Activated B cell treated with CpG ODN at 0.5 μM for 24 hours (primary cell): ENCODE data around the gene NOS1AP. TPM values are rescaled to one million over a fixed set of nuclear protein-coding genes. Genes with fewer than 3 reads are reported as not detected.
"Not testable (repeated sequence)": the region's sequence is repeated elsewhere in the genome, so short reads cannot be mapped to it uniquely, and the experiment has no call there.

Experiments
- ATAC-seq: fragments of 200-7000 bp; cut with Tn5 transposase; one replicate; pipeline ENCODE4 v1.10.0; 2021; ENCODE audit warnings: low read depth, mild to moderate bottlenecking, moderate library complexity
- CTCF ChIA-PET: fragments of 350-600 bp; sonication (Branson Sonifier 250); formaldehyde crosslinking; loops from one replicate; lab custom pipeline; 2021; ENCODE audit warnings: antibody characterized with exemption; lab: Charles Lee
- POLR2A ChIA-PET: fragments of 350-600 bp; sonication (Branson Sonifier 250); formaldehyde crosslinking; loops from one replicate; lab custom pipeline; 2021; ENCODE audit warnings: antibody characterized with exemption; lab: Charles Lee
- DNase-seq: peaks from one replicate; pipeline ENCODE4 v3.0.0; 2022
- H3K27ac Mint-ChIP-seq: one replicate; pipeline ENCODE4 v1.8.0; 2020; ENCODE audit warnings: mixed read lengths
- H3K27me3 Mint-ChIP-seq: one replicate; pipeline ENCODE4 v1.8.0; 2021; ENCODE audit warnings: mixed read lengths
- H3K36me3 Mint-ChIP-seq: one replicate; pipeline ENCODE4 v1.8.0; 2021; ENCODE audit warnings: low read depth, mixed read lengths
- H3K4me1 Mint-ChIP-seq: one replicate; pipeline ENCODE4 v1.8.0; 2021; ENCODE audit warnings: mixed read lengths
- H3K4me3 Mint-ChIP-seq: one replicate; pipeline ENCODE4 v1.8.0; 2020; ENCODE audit warnings: mild to moderate bottlenecking, mixed read lengths
- H3K9me3 Mint-ChIP-seq: one replicate; pipeline ENCODE4 v1.8.0; 2020; ENCODE audit warnings: mixed read lengths
- CTCF ChIP-seq: fragments of 200-600 bp; IDR thresholded peaks from one replicate; pipeline ENCODE4 v1.8.0; 2022; ENCODE audit warnings: antibody characterized with exemption, mild to moderate bottlenecking
- intact Hi-C: fragments of 100-400 bp; cut with micrococcal nuclease; formaldehyde crosslinking; loops from one replicate; pipeline ENCODE4 v1.15.1; 2024
- total RNA-seq: library from RNA; stranded (reverse); gene quantifications from 2 replicates; pipeline ENCODE4 v1.2.3, GENCODE V29; 2022

Gene NOS1AP
- total RNA-seq, 1 donor from 2014 or later = not detected

- peaks cover 31% of the 10 kb centered on the region for H3K27me3 Mint-ChIP-seq
- TF ChIP-seq CTCF = no peak
- ATAC-seq (no peak), DNase-seq (no peak)
- no peak overlapping the region for H3K27ac Mint-ChIP-seq
- CTCF ChIA-PET = no interaction called here
- H3K4me3 Mint-ChIP-seq = no peak overlapping the region
- H3K9me3 Mint-ChIP-seq = no peaks in the 10 kb centered on the region
- intact Hi-C loops = no loop called here
- no peaks in the 10 kb centered on the region for H3K36me3 Mint-ChIP-seq
- no peaks in the 10 kb centered on the region for H3K4me1 Mint-ChIP-seq
- POLR2A ChIA-PET = no interaction called here
These were observed 98.8 kb downstream of the NOS1AP start for GRCh38 chr1:162168261-162168660.

GRCh38 chr1:162169031-162169790 is 99.7 kb downstream of the NOS1AP start:
- Mint-ChIP-seq H3K36me3 (no peaks in the 10 kb centered on the region), H3K4me1 (no peaks in the 10 kb centered on the region), H3K4me3 (no peak overlapping the region), H3K9me3 (no peaks in the 10 kb centered on the region), H3K27me3 (peaks cover 26% of the 10 kb centered on the region), H3K27ac (no peak overlapping the region)
- DNase-seq = no peak
- ATAC-seq = no peak
- ChIA-PET POLR2A (no interaction called here), CTCF (no interaction called here)
- intact Hi-C loops = no loop called here
- no peak for TF ChIP-seq CTCF

GRCh38 chr1:162171111-162171510 is 101.6 kb downstream of the NOS1AP start:
- no peak for TF ChIP-seq CTCF
- Mint-ChIP-seq H3K4me3 (no peak overlapping the region), H3K27me3 (peaks cover 14% of the 10 kb centered on the region), H3K4me1 (no peaks in the 10 kb centered on the region), H3K9me3 (no peaks in the 10 kb centered on the region), H3K27ac (no peak overlapping the region), H3K36me3 (no peaks in the 10 kb centered on the region)
- ChIA-PET CTCF (no interaction called here), POLR2A (no interaction called here)
- intact Hi-C loops = no loop called here
- ATAC-seq (no peak), DNase-seq (no peak)

GRCh38 chr1:162172311-162173102 is 103.0 kb downstream of the NOS1AP start:
- CTCF ChIA-PET = no interaction called here

GRCh38 chr1:162173607-162174006 is 104.1 kb downstream of the NOS1AP start:
- CTCF ChIA-PET, DNase-seq, H3K27ac Mint-ChIP-seq, H3K4me1 Mint-ChIP-seq, ATAC-seq, intact Hi-C loops, POLR2A ChIA-PET, H3K9me3 Mint-ChIP-seq, H3K4me3 Mint-ChIP-seq, H3K36me3 Mint-ChIP-seq: not testable (repeated sequence)
- H3K27me3 Mint-ChIP-seq = peaks cover 13% of the 10 kb centered on the region

More at GRCh38 chr1:162172311-162173102, 103.0 kb downstream of the NOS1AP start:
- H3K36me3 Mint-ChIP-seq = no peaks in the 10 kb centered on the region
- intact Hi-C loops = no loop called here
- H3K9me3 Mint-ChIP-seq = no peaks in the 10 kb centered on the region
- no peaks in the 10 kb centered on the region for H3K4me1 Mint-ChIP-seq
- DNase-seq (no peak), ATAC-seq (no peak)
- no peak overlapping the region for H3K4me3 Mint-ChIP-seq
- POLR2A ChIA-PET = no interaction called here
- peaks cover 14% of the 10 kb centered on the region for H3K27me3 Mint-ChIP-seq
- no peak for TF ChIP-seq CTCF
- H3K27ac Mint-ChIP-seq = no peak overlapping the region

- ATAC-seq, H3K9me3 Mint-ChIP-seq, DNase-seq, H3K4me3 Mint-ChIP-seq, H3K36me3 Mint-ChIP-seq, POLR2A ChIA-PET, H3K27ac Mint-ChIP-seq, intact Hi-C loops, CTCF ChIA-PET, H3K4me1 Mint-ChIP-seq: not testable (repeated sequence)
- peaks cover 13% of the 10 kb centered on the region for H3K27me3 Mint-ChIP-seq
These were observed 104.5 kb downstream of the NOS1AP start for GRCh38 chr1:162174027-162174426.
